Measurements from ENCODE around the gene GHR.

DNA sequence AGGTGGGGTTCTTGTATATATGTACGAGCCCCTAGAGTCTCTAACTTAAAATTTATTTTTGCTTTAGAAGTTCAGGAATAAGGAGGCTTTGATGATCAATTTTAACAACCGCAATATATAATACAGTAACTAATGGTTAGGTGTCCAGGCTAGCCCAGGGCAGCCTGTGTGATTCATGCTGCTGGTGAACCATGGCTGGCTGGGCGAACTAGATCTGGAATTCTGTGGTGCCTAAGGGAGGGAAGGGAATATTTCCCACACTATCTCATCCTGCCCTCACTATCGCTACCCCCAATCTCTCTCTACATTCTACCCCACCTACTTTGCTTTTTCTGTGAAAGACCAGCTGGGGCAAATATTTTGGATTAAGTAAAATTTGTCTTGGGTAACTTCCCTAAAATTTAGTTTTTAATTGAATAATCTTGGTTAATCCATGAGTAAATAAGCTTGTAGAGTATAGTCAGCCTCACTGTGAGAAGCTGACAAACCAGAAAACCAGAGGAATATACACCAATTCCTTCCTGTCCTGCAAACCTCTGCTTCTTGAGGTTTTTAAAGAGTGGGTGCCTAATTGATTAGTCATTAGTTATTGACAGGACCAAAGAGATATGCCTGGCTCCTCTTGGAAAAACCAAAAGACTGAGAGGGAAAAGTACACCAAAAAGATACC lies 218.2 kb downstream of the GHR start:
- TF ChIP-seq ARNTL (CRISPR knock-in tag; IDR thresholded peaks at IDR 0.05; ENCODE audit: borderline replicate concordance, low read depth) (no peak), ZFP30 (CRISPR knock-in tag; IDR thresholded peaks at IDR 0.05) (no peak), GLIS3 (CRISPR knock-in tag; IDR thresholded peaks at IDR 0.05) (no peak)
